ENCODE measurements around the gene TIMP2. TPM values are rescaled to one million over a fixed set of nuclear protein-coding genes. Genes with fewer than 3 reads are reported as not detected.
A peak's percentile ranks its signal among the peaks of the same experiment; 100 is the strongest.

Gene TIMP2
- total RNA-seq, 1 donor from 2014 or later: 318 TPM

DNA sequence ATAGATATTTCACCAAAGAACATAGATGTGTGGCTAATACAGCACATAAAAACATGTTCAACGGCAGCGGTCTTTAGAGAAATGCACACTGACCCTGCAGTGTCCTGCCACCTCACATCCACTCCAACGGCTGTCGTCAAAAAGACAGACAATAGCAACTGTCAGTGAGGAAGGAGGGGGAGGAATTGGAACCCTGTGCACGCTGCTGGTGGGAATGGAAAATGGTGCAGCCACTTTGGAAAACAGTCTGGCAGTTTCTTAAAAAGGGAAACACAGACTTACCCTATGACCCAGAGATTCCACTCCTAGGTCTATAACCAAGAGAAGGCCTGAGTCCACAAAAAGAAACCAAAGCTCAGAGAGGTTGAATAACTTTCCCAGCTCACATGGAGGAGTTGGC is 29.9 kb downstream of the TIMP2 start:
- no peak overlapping the region for H3K4me3 ChIP-seq
- ATAC-seq (no peak), DNase-seq (no peak)
- H3K27ac ChIP-seq: no peak overlapping the region
- TF ChIP-seq, protein P1, sequence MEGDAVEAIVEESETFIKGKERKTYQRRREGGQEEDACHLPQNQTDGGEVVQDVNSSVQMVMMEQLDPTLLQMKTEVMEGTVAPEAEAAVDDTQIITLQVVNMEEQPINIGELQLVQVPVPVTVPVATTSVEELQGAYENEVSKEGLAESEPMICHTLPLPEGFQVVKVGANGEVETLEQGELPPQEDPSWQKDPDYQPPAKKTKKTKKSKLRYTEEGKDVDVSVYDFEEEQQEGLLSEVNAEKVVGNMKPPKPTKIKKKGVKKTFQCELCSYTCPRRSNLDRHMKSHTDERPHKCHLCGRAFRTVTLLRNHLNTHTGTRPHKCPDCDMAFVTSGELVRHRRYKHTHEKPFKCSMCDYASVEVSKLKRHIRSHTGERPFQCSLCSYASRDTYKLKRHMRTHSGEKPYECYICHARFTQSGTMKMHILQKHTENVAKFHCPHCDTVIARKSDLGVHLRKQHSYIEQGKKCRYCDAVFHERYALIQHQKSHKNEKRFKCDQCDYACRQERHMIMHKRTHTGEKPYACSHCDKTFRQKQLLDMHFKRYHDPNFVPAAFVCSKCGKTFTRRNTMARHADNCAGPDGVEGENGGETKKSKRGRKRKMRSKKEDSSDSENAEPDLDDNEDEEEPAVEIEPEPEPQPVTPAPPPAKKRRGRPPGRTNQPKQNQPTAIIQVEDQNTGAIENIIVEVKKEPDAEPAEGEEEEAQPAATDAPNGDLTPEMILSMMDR (IDR thresholded peaks at IDR 0.05): no peak
- H3K4me1 ChIP-seq: peaks cover 61% of the 10 kb centered on the region
- no peaks in the 10 kb centered on the region for H3K27me3 ChIP-seq
- no peaks in the 10 kb centered on the region for H3K9me3 ChIP-seq
- intact Hi-C loops (cut with DNase I): no loop called here
- H3K36me3 ChIP-seq: no peaks in the 10 kb centered on the region

DNA sequence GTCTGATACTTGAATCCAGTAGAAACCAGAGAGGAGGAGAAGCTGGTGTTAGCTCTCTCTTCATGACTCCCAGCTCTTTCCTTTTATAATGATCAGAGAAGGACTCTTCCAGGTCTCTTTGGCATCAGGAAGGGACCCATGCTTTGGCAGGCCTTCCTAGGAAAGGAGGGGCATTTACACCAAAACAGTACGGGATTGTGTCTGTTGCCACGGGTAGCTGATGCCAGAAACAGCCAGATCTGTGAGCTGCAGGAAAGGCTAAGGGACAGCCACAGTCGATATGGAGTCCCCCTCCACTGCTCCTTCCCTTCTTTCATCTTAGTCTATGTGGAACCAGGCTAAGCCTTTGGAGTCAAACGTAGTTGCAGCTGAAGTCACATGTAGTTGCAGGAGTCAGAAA is 31.5 kb downstream of the TIMP2 start:
- no peaks in the 10 kb centered on the region for H3K36me3 ChIP-seq
- no peak for DNase-seq
- ATAC-seq: no peak
- H3K4me1 ChIP-seq: peaks cover 60% of the 10 kb centered on the region
- H3K27ac ChIP-seq: no peak overlapping the region
- no peaks in the 10 kb centered on the region for H3K27me3 ChIP-seq
- no peaks in the 10 kb centered on the region for H3K9me3 ChIP-seq
- intact Hi-C loops (cut with DNase I): no loop called here
- TF ChIP-seq, protein P1 (IDR thresholded peaks at IDR 0.05): no peak
- no peak overlapping the region for H3K4me3 ChIP-seq

DNA sequence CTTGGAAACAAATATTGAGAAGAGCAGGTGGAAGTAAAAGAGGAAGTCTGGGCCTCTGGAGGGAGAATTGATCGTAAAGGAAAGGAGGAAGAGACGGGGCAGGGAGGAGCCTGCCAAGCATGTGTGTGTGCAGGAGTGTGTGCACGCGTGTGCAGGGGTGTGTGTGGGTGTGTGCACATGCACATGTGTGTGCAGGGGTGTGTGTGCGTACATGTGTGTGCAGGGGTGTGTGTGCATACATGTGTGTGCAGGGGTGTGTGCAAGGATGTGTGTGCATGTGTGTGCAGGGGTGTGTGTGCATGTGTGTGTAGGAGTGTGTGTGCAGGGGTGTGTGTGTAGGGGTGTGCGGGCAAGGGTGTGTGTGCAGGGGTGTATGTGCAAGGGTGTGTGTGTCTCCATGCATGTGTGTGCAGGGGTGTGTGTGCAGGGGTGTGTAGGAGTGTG is 32.2 kb downstream of the TIMP2 start:
- Histone ChIP-seq H3K27me3 (no peaks in the 10 kb centered on the region), H3K27ac (no peak overlapping the region), H3K36me3 (no peaks in the 10 kb centered on the region), H3K4me3 (no peak overlapping the region), H3K4me1 (peaks cover 59% of the 10 kb centered on the region), H3K9me3 (no peaks in the 10 kb centered on the region)
- ATAC-seq (peak; percentile 10), DNase-seq (no peak)
- intact Hi-C loops (cut with DNase I): no loop called here
- TF ChIP-seq, protein P1 (IDR thresholded peaks at IDR 0.05): no peak

DNA sequence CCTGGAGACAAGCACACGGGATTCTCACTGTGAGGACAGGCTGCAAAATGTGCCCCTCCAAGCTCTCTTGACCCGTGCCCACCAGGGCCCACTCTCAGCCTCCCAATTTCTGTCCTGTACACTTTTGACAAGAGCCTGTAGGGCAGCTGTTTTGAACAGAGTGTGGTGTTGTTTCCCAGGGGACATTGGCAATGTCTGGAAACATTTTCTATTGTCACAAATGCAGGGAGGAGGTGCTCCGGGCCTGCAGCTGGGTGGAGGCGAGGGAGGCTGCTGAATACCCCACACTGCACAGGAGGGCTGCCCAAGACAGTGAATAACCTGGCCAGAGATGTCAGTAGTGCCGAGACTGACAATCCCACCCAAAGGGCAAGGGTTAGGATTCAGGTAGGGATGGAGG is 32.7 kb downstream of the TIMP2 start:
- DNase-seq (no peak), ATAC-seq (no peak)
- no peak overlapping the region for H3K4me3 ChIP-seq
- peak overlapping the region; percentile 11 for H3K27ac ChIP-seq
- peaks cover 59% of the 10 kb centered on the region for H3K4me1 ChIP-seq
- no peaks in the 10 kb centered on the region for H3K9me3 ChIP-seq
- no peaks in the 10 kb centered on the region for H3K27me3 ChIP-seq
- no peaks in the 10 kb centered on the region for H3K36me3 ChIP-seq
- intact Hi-C loops (cut with DNase I): no loop called here
- TF ChIP-seq, protein P1 (IDR thresholded peaks at IDR 0.05): no peak

DNA sequence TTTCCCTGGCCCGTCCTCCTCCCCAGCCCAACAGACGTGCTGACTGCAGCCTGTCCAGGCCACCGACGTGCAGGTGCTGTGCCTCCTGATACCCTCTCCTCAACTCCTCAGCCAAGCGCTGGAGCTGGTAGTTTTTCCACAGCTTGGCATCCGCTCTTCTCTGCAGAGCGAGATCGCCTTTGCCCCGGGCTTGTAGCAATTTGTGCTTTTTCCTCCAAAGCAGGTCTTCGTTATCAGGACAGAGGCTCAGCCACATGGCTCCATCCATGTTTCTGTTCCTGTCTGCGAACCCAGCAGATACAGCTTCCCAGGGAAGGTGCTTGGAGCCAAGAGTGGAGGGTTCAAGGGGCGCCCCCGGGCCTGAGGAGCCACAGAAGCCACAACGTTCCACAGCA is 33.1 kb downstream of the TIMP2 start:
- no peak for DNase-seq
- no peak for ATAC-seq
- H3K27ac ChIP-seq: peak overlapping the region; percentile 11
- intact Hi-C loops (cut with DNase I): no loop called here
- no peaks in the 10 kb centered on the region for H3K36me3 ChIP-seq
- H3K9me3 ChIP-seq: no peaks in the 10 kb centered on the region
- H3K4me3 ChIP-seq: no peak overlapping the region
- no peaks in the 10 kb centered on the region for H3K27me3 ChIP-seq
- H3K4me1 ChIP-seq: peaks cover 54% of the 10 kb centered on the region
- TF ChIP-seq, protein P1 (IDR thresholded peaks at IDR 0.05): no peak

DNA sequence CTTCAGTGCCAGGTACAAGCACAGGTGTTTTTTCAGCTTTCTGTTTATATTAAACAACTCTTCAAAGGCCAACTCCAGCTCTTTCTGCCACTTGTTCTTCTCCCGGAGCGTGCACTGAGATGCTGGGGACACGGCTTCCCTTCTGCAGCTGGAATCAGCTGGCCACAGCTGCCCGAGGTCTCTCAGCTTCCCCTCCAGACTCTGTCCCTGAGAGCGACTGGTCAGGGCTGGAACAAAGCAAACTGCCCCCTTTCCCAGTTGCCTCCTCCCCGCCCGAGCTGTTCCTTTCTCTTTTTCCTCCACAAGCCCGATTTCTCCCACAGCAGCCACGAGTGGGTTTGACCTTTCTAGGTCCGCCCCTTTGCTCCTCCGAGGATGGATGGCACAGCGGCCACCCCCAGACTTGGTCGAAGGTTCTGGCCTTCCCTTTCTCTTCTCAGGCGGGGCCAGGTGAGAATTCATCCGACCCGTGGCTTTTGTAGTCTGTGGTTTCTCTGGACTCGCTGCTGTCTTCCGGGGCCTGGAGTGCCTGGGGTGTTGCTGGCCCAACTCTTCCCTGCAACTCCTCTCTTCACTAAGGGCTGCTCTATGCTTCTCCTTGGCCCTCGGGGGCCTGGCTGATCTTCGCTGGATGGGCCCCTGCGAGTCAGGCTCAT is 33.7 kb downstream of the TIMP2 start:
- TF ChIP-seq, protein P1 (IDR thresholded peaks at IDR 0.05): no peak
- intact Hi-C loops (cut with DNase I): no loop called here
- DNase-seq (no peak), ATAC-seq (peak; percentile 38)
- Histone ChIP-seq H3K27ac (peak overlapping the region; percentile 11), H3K36me3 (no peaks in the 10 kb centered on the region), H3K4me3 (no peak overlapping the region), H3K27me3 (no peaks in the 10 kb centered on the region), H3K9me3 (no peaks in the 10 kb centered on the region), H3K4me1 (peaks cover 50% of the 10 kb centered on the region)
